Glomerular endothelial cell (primary cell): ENCODE data around the gene DENND1A. TPM values are rescaled to one million over a fixed set of nuclear protein-coding genes. Genes with fewer than 3 reads are reported as not detected.

Source experiments
- DNase-seq: peaks from one replicate; pipeline ENCODE4 v3.0.0-alpha.2; 2011; ENCODE audit warnings: low read depth, low spot score; ENCODE audit errors: extremely low read depth
- total RNA-seq: library from RNA; depleted of rRNA; stranded (reverse); fragments of >200 nt; gene quantifications from 2 replicates; pipeline ENCODE4 v1.2.3, GENCODE V29; 2015

Gene DENND1A
- total RNA-seq, 1 donor from 2014 or later, result 18.1 TPM

DNA sequence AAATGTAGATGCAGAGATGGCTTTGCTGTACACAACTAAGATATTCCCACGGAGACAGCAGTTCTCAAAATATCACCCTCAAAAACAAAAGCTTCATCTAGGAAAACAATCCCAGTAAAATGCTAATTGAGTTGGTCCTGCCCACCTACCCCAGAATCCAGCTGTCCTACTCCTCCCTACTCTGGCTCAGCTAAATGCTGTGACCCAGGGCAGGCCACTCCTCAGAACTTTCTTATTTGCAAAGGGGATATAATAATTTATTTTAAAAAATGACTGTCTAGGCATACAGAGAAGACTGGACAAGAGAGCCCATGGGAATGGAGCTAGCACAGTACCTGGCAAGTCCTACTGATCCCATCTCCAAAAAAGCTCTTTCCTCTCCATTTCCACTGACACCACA, 411.6 kb downstream of the DENND1A start:
- no peak for DNase-seq

- DNase-seq, result no peak
Measured at GRCh38 chr9:123517512-123517911, 412.4 kb downstream of the DENND1A start.

- DNase-seq, result no peak
Measured at GRCh38 chr9:123514766-123515165, 415.2 kb downstream of the DENND1A start.

- DNase-seq, result no peak
Measured at GRCh38 chr9:123513554-123513953, 416.4 kb downstream of the DENND1A start.

DNA sequence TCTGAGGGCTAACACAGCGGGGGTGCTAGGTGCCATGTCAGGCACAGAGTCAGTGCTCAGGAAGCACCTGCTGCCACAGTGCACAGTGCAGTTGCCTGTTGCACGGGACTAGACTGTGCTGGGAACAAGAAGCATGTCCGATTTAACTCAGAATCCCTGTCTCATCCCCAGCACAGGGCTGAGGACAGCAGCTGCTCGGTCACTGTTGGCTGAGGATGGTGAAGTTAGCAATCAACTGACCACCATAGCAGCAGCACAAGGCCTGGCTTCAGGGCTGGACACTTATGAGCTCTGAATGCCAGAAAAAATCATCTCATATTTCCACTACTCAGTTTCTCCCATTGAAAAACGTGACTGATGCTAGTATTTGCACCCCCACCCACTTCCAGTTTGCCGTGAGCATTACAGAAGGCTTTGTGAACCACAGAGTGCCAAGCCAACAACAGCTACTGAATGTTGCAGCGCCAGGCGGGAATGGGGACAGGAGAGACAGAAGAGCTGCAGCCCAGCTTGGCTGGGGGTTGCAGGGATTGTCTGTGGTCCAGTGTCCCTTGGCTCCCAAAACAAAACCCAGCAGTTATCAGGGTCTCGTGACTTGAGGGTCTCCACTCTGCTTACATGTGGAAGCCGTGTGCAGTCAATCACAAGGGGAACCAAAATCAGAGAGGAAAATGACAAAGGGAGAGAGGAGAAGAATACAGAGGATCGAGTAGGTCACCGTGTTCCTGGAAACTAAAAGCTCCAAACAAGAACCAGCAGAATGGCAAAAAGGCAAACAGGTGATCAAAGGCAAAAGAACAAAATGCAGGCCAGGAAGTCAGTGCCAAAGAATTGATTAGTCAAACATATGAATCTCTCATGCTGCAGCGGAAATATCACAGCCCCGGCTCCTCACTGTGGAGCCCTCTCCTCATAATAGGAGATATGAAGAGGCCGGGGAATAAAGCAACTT, 418.3 kb downstream of the DENND1A start:
- no peak for DNase-seq

- DNase-seq, result no peak
Measured at GRCh38 chr9:123509646-123510045, 420.3 kb downstream of the DENND1A start.

- DNase-seq, result no peak
Measured at GRCh38 chr9:123508048-123508447, 421.9 kb downstream of the DENND1A start.

- no peak for DNase-seq
Measured at GRCh38 chr9:123505496-123505895, 424.4 kb downstream of the DENND1A start.

- DNase-seq, result no peak
Measured at GRCh38 chr9:123500336-123500735, 429.6 kb downstream of the DENND1A start.

DNA sequence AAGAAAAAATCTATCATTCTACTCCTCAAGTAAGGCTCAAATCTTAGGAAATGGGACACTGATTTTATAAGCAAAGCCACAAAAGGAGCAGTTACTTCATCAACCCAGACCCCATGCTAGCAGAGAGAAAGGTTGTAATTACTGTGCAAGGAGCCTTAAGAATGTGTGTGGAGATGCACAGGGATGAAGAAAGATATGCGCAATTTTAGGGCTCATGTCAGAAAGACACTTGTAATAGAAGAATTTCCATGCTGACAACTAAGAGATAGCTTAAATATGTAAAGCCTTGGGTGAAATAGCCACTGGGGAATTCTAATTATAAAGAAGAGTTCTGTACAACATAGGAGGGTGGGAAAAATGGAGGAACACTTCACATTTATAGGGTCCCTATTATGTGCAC, 432.1 kb downstream of the DENND1A start:
- no peak for DNase-seq

- no peak for DNase-seq
Measured at GRCh38 chr9:123495731-123496130, 434.2 kb downstream of the DENND1A start.

DNA sequence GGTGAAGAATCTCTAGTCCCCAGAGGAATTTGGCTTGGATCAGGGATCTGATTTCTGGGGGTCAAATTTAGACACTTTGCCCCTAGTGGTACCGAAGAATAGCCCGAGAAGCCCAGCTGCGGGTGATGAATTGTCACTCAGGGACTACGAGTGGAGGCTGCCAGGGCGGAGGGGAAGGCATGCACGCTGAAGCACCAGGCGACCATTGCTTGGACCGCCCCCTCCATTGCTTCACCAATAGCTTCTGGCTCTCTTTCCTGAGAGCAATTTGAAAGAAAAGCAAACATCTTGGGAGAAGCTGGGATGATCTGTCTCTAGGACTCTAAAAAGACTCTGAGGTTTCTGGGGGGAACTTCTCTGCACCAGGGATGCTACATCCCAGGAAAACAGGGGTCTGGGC, 436.3 kb downstream of the DENND1A start:
- no peak for DNase-seq

GRCh38 chr9:123490688-123491087, 439.2 kb downstream of the DENND1A start:
- DNase-seq, result no peak

DNA sequence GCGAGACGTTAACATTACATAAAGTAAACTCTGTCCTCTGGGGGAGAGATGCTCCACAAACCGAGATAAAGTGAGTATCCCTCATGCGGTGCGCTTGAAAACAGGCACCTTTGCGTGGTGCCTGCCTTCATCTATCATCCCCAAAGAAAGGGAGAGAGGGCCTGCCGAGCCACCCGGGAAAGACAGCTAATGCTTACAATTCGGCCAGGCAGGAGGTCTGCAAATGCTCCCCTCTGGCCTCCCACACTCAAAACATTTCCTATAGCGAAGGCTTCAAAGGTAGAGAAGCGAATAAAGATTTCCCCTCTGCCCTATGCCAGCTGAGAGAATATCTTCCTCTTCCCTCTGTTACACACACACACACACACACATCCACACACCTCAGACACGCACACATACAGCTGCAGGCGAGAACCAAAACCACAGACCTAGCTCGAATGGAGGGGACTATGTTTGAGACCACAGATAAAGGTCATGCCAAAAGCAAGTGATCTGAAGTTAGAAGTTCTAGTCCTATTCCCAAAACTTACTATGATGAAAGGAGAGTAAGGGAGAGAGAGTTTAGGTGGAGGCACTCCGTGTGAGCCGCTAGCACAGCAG, 441.1 kb downstream of the DENND1A start:
- no peak for DNase-seq

DNA sequence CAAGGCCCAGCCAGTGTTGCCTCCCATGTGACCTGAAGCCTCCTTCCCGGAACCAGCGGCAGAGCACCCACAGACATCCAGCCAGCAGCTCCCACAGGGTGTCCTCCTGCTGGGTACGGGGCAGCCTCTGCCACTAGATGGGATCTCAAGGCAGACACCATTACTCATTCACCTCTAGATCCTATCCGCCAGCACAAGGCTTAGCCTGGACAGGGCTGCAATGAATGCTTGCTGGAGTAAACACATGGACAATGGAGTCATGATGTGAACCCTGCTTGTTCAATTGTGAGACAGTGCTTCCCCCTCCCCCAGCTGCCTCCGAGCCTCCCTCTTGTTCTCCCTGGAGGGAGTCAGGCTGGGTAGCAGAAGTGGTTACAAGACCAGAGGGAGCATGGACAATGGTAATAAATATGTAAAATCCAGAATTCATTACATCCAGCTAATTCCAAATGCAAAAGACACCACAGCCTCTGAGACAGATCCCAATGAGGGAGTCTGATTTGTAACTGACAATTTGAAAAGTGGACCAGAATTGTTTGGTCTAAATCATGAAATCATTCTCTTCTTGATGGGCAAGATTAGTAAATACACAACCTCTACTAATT, 441.9 kb downstream of the DENND1A start:
- no peak for DNase-seq

GRCh38 chr9:123486431-123486830, 443.5 kb downstream of the DENND1A start:
- no peak for DNase-seq

DNA sequence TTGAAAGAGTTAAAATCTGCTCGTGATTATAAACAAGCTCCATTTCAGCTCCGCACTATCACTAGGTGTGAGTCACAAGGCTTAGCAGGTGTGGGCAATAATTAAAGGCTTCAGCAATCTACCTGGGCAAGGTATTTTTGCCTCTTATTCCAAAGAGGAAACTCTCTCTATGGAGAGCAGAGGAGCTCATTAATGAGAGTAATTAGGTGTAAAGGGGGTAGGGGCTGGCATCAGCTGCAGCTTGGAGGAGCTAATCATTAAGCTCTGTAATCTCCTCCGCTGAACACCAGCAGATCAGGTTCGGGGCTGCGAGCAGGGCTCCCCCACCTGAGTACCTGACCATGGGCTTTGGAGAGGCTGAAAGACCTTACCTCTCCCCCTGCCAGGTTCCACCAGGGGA, 444.7 kb downstream of the DENND1A start:
- no peak for DNase-seq

GRCh38 chr9:123484130-123484529, 445.8 kb downstream of the DENND1A start:
- no peak for DNase-seq

DNA sequence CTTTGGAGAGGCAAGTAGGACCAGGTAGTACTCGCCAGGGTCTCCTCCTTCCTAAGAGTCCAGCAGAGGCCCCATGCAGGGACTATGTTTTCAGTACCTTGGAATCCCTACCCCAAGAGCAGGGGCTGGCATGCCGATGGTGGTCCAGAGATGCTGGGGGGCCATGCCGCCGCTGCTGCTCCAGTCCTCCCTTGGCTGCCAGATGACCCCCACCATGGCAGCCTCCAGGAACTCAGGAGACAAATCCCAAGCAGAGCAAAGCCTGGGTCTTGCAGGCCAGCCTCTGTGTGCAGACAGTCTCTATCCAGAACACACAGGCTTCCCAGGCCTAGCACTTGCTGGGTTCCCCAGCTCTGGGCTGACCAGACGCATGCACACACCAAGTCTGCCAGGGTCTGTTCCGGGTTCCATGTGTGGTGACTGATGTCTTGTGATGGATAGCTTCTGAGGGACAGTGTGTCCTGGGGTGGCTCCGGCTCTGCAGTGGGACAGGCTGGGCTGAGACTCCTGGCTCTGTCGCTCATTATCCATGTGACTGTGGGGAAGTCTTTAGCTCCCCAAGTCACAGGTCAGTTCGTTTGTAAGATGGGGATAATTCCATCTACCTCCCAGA, 446.6 kb downstream of the DENND1A start:
- DNase-seq, result no peak

DNA sequence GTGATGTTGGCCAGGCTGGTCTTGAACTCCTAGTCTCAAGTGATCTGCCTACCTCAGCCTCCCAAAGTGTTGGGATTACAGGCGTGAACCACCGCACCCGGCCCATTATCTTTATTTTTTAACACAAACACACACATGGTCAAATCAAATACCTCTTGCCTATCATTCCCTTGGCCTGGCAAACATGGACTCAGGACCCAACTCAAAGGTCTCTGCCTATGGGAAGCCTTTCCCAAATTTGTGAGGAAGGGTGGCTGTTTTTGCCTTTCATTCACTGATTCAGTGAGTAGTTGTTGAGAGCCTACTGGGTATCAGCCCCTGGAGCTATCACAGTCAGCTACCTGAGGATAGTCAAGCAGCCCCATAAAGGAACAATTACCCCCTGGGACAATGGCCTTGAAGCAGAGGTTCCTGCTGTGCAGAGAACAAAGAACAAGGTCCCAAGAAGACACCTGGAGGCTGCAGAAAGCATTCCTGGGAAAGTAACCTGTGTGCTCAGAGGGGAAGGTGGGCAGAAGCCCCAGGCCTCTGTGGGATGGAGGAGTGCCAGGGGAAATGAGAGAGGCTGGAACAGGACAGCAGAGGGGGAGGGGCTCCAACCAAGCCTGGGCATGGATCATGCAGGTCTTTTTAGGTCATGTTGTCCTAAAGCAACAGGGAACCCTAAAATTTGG, 447.5 kb downstream of the DENND1A start:
- DNase-seq, result no peak
